ENCODE measurements around the gene APOA4.

GRCh38 chr11:116860303-116860702, 37.2 kb upstream of the APOA4 start:
- TF ChIP-seq CTCF (conservative IDR thresholded peaks at IDR 0.05) (no peak), ZFX (IDR thresholded peaks at IDR 0.05) (no peak)
